Measurements from ENCODE around the gene PDZRN4.

DNA sequence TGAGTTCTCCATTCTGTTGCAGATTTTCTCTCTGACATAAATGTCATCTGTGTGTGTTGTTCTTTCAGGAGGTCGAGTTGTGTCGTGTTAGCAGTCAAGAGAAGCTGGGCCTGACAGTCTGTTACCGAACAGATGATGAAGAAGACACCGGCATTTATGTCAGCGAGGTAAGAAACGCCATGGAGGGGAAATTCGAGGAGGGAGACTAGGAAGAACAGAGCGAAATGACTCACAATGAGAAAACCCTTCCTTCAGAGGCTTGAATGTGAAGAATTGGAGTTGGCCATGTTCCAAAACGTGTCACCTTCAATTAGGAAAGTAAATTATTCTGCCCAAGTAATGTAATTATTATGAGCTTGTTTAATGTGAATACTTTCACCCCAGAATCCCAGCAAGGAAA lies 364.5 kb downstream of the PDZRN4 start:
- TF ChIP-seq, protein P1, sequence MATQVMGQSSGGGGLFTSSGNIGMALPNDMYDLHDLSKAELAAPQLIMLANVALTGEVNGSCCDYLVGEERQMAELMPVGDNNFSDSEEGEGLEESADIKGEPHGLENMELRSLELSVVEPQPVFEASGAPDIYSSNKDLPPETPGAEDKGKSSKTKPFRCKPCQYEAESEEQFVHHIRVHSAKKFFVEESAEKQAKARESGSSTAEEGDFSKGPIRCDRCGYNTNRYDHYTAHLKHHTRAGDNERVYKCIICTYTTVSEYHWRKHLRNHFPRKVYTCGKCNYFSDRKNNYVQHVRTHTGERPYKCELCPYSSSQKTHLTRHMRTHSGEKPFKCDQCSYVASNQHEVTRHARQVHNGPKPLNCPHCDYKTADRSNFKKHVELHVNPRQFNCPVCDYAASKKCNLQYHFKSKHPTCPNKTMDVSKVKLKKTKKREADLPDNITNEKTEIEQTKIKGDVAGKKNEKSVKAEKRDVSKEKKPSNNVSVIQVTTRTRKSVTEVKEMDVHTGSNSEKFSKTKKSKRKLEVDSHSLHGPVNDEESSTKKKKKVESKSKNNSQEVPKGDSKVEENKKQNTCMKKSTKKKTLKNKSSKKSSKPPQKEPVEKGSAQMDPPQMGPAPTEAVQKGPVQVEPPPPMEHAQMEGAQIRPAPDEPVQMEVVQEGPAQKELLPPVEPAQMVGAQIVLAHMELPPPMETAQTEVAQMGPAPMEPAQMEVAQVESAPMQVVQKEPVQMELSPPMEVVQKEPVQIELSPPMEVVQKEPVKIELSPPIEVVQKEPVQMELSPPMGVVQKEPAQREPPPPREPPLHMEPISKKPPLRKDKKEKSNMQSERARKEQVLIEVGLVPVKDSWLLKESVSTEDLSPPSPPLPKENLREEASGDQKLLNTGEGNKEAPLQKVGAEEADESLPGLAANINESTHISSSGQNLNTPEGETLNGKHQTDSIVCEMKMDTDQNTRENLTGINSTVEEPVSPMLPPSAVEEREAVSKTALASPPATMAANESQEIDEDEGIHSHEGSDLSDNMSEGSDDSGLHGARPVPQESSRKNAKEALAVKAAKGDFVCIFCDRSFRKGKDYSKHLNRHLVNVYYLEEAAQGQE (IDR thresholded peaks at IDR 0.05; ENCODE audit: low read depth), result no peak
- no peak for TF ChIP-seq CEBPB (IDR thresholded peaks at IDR 0.05)
- TF ChIP-seq, protein P2, sequence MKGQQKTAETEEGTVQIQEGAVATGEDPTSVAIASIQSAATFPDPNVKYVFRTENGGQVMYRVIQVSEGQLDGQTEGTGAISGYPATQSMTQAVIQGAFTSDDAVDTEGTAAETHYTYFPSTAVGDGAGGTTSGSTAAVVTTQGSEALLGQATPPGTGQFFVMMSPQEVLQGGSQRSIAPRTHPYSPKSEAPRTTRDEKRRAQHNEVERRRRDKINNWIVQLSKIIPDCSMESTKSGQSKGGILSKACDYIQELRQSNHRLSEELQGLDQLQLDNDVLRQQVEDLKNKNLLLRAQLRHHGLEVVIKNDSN (IDR thresholded peaks at IDR 0.05), result no peak
- TF ChIP-seq TAF1 (IDR thresholded peaks at IDR 0.05; ENCODE audit: low read depth), result no peak
- TF ChIP-seq CREB1 (IDR thresholded peaks at IDR 0.05; ENCODE audit: low read depth), result no peak
- TF ChIP-seq EGR1 (IDR thresholded peaks at IDR 0.05), result no peak
- TF ChIP-seq RAD21 (IDR thresholded peaks at IDR 0.05; ENCODE audit: low read depth), result no peak
- no peak; the same call in 1 of the 2 replicates for TF ChIP-seq TEAD4 (IDR thresholded peaks at IDR 0.05)
